ENCODE results near the gene POR.

DNA sequence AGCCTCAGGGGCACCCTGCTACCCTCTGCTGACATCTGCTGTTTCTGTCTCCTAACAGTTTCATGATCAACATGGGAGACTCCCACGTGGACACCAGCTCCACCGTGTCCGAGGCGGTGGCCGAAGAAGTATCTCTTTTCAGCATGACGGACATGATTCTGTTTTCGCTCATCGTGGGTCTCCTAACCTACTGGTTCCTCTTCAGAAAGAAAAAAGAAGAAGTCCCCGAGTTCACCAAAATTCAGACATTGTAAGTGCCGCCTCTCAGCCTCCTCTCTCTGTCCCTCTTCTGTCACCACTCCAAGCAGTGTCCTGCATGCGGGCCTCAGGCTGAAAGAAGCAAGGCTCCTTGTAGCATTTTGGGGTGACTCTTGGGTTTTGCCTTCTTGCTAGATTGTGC lies 39.0 kb downstream of the POR start:
- TF ChIP-seq, protein P1, sequence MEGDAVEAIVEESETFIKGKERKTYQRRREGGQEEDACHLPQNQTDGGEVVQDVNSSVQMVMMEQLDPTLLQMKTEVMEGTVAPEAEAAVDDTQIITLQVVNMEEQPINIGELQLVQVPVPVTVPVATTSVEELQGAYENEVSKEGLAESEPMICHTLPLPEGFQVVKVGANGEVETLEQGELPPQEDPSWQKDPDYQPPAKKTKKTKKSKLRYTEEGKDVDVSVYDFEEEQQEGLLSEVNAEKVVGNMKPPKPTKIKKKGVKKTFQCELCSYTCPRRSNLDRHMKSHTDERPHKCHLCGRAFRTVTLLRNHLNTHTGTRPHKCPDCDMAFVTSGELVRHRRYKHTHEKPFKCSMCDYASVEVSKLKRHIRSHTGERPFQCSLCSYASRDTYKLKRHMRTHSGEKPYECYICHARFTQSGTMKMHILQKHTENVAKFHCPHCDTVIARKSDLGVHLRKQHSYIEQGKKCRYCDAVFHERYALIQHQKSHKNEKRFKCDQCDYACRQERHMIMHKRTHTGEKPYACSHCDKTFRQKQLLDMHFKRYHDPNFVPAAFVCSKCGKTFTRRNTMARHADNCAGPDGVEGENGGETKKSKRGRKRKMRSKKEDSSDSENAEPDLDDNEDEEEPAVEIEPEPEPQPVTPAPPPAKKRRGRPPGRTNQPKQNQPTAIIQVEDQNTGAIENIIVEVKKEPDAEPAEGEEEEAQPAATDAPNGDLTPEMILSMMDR (IDR thresholded peaks at IDR 0.05 in 8 of 11, conservative IDR thresholded peaks at IDR 0.05 in 3 of 11), result no peak
- no peak for TF ChIP-seq POLR2A (IDR thresholded peaks at IDR 0.05)
